Neural cell (in vitro differentiated cells): ENCODE measurements around the gene NFX1.

Experiments used
- CTCF ChIP-seq: fragments of 450-650 bp; IDR thresholded peaks from 2 replicates; pipeline ENCODE4 v1.5.1; 2014; ENCODE audit warnings: antibody characterized with exemption, mild to moderate bottlenecking, moderate library complexity; ENCODE audit not compliant: poor library complexity, severe bottlenecking
- EP300 ChIP-seq: fragments of 450-650 bp; conservative IDR thresholded peaks from 2 replicates; pipeline ENCODE4 v1.6.1; 2014; ENCODE audit warnings: antibody characterized with exemption, mild to moderate bottlenecking, moderate library complexity; ENCODE audit not compliant: poor library complexity, severe bottlenecking
- EZH2 ChIP-seq: fragments of 200-600, 300-800 bp; shearing (Covaris generic), sonication (generic); IDR thresholded peaks from 2 replicates; pipeline ENCODE4 v1.6.1; 2014; ENCODE audit warnings: antibody characterized with exemption, low read length, borderline replicate concordance, mild to moderate bottlenecking; ENCODE audit not compliant: insufficient read depth, poor library complexity, severe bottlenecking
- MXI1 ChIP-seq: fragments of 450-650 bp; conservative IDR thresholded peaks from 2 replicates; pipeline ENCODE4 v1.6.1; 2014; ENCODE audit warnings: antibody characterized with exemption, mild to moderate bottlenecking; ENCODE audit not compliant: poor library complexity, severe bottlenecking
- POLR2AphosphoS5 ChIP-seq: IDR thresholded peaks from 2 replicates; pipeline ENCODE4 v1.6.1; 2012
- RAD21 ChIP-seq: fragments of 450-650 bp; conservative IDR thresholded peaks from 2 replicates; pipeline ENCODE4 v1.6.1; 2014; ENCODE audit warnings: antibody characterized with exemption, mild to moderate bottlenecking, moderate library complexity
- REST ChIP-seq: IDR thresholded peaks from 2 replicates; pipeline ENCODE4 v1.6.1; 2012; ENCODE audit warnings: borderline replicate concordance
- TAF1 ChIP-seq: IDR thresholded peaks from 2 replicates; pipeline ENCODE4 v1.6.1; 2012; ENCODE audit warnings: low read depth

- no peak for TF ChIP-seq EZH2
- TF ChIP-seq EP300, result no peak
- no peak for TF ChIP-seq POLR2AphosphoS5
- TF ChIP-seq CTCF, result no peak
- no peak for TF ChIP-seq TAF1
- no peak for TF ChIP-seq REST
- no peak for TF ChIP-seq RAD21
- no peak for TF ChIP-seq MXI1
These were observed 20.2 kb upstream of the NFX1 start for GRCh38 chr9:33270146-33270545.
